GM21737 (cell line): Measurements from ENCODE around the gene CFAP65.

Experiments used
- ATAC-seq: cut with Tn5 transposase; IDR thresholded peaks from one replicate; pipeline ENCODE4 v1.9.1; 2021; ENCODE audit warnings: mild to moderate bottlenecking, moderate library complexity; ENCODE audit not compliant: unreplicated experiment

The CFAP65 gene

GRCh38 chr2:218993345-218994315, 47.7 kb downstream of the CFAP65 start, which contains the start of gene CRYBA2:
Gene CRYBA2 (minus strand): TSS chr2:218993422. CDS start chr2:218993176, 246 bp downstream.
- ATAC-seq: no peak

GRCh38 chr2:218992703-218993344, 48.5 kb downstream of the CFAP65 start:
- ATAC-seq: no peak

DNA sequence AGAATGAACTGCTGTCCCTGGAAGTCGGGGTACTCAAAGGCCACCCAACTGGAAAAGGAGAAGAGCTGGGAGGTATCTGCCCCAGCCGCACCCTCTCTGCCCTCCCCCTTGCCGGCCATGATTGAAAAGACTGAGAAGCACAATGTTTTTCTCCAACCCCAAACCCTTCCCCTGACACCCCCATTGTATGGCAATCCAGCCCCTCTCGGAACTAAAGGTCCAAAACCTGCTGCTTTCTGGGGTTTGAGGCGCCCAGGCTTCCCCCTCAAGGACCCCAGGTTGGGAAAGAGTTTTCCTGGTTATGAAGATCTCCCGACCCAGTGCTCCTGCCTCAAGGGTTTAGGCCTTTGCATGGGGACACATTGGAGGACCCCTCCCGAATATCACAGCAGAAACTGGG, 49.1 kb downstream of the CFAP65 start:
- ATAC-seq: no peak

DNA sequence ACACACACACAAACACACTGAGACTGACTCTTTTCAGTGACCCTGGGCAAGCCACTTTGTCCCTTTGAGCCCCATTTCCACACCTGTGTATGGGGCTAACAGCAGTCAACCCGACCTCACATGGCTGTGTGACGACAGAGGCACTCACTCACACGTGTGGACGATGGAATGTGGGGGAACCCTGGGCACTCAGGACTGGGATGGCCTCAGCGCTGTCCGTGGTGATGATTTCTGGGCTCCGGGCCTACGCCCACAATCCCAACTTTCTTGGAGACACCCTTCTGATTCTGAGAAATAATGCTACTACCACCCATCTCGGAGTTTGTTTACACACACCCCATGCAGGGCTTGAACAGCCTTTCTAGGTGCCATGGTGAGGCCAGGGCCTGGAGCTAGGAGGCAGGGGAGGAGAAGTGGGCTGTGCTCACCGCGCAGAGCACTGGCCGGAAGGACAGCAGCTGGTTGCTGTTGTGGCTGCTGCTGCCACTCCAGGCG, 49.6 kb downstream of the CFAP65 start:
- ATAC-seq: no peak

DNA sequence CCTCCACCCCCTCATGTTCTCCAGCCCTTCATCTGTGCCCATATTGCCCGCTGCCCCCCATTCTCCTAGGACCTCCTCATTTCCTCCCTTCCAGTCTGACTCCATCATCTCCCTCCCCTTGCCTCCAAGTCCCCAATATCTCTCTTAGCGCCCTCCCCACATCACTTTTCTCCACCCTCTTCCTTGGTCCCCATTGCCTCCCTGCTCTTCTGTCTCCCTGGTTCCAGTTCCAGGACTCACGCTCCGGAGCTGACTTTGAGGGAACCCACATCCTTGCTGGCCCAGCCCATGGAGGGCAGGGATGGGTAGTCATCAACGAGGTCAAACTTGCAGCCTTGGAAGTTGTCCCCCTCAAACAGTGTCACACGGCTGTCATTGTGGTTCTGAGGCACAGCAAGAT, 50.7 kb downstream of the CFAP65 start:
- no peak for ATAC-seq

DNA sequence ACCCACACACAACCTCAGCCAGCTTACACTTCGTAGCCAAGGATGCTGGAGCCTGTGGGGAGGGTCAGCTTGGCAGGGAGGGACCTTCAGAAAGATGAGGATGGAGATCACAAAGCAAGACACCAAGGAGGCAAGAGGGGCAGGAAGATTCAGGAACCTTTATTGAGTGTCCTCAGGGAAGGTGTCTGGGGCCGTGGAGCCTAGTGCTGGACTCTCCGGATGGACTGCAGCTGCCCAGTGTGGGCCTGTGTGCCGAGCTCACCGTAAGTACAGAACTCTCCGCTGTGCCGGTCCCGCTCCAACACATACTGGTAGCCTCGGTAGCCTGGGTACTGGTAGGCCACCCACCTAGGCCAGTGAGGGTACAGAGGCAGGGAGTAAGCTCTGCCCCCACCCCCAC, 51.3 kb downstream of the CFAP65 start:
- no peak for ATAC-seq

GRCh38 chr2:218988650-218989049, 52.7 kb downstream of the CFAP65 start:
- no peak for ATAC-seq

DNA sequence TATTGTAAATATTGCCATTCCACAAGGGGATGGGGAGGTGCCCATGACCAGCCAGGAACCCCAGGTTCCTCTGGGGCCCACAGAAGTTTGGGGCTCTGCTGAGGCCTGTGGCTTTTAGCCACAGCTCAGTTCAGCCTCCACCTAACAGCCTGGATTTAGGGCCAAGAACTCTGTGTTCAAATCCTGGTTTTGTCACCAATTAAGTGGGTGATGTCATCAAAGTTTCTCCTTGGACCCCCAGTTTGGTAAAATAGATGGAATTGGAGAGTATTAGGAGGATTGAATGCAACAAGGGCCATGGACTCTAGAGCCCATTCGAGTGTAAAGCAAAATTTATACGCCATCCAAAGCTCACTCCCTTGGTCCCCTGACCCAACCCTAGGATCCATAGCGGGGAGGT, 53.2 kb downstream of the CFAP65 start:
- no peak for ATAC-seq

DNA sequence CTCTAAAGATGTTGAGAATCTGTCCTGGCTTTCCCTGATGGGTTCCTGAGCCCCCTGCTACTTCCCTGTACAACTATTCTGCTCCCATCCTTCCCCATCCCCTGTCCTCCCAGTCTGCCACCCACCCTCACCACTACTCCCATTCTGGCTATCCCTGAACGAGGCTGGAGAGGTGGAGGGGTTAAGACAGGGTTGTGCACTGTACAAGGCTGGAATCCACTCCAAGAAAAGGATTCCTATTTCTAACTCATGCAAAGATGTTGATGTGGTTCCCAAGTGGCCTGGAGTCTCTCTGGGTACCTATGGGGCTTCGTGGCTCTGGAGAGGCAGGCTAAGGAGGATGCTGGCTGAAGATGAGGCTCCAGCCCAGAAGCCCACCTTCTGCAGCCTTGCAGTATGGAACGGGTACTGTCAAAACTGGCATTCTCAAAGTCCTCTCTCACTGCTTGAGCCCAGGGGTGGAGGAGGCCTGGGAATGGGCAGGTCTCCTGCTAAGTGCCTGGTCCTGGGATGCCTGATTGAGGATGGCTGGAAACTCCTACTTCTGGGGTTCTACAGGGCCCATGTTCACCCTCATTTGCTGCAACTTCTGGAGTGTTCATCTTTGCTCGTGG, 55.1 kb downstream of the CFAP65 start:
- ATAC-seq: no peak

- no peak for ATAC-seq
These were observed 55.8 kb downstream of the CFAP65 start for GRCh38 chr2:218985325-218986091.

GRCh38 chr2:218985021-218985324, 56.3 kb downstream of the CFAP65 start, which contains the start of gene FEV:
Gene FEV (minus strand): TSS chr2:218985184. CDS start chr2:218985075, 109 bp downstream.
- no peak for ATAC-seq

DNA sequence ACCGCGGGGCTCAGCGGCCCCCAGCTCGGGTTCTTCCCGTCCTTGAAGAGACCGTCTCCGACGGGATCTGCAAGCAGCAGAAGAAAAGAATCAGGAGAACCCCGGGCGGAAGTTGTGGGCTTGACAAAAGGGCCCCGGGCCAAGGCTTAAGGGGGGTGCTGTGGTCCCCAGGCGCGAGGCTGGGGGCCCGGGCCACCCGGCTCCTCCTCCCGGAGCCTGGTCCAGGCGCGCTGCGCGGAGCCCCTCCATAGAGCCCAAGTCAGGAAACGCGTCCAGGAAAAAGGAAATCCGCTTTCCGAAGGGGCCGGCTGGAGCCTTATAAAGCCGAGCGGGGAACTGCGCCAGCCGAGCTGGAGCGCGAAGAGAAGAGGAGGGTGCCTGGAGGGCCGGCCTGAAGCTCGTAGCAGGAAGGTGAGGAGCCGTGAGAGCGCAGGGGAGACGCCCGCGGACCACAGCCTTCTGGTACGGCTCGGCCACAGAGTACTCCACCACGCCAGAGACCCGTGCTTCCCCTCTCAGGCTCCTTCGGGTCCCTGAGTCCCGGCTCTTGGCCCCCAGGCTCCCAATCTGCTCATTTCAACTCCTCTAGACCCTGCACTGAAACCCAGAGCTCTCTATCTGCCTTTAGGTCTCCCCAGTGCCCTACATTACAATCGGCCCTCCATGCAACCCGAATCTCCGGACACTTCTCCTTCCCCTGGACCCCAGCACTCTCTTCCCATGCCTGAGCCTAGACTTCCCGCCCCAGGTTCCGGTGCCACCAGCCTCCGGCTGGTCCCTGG, 56.9 kb downstream of the CFAP65 start:
- no peak for ATAC-seq

GRCh38 chr2:218983934-218984238, 57.4 kb downstream of the CFAP65 start:
- no peak for ATAC-seq

DNA sequence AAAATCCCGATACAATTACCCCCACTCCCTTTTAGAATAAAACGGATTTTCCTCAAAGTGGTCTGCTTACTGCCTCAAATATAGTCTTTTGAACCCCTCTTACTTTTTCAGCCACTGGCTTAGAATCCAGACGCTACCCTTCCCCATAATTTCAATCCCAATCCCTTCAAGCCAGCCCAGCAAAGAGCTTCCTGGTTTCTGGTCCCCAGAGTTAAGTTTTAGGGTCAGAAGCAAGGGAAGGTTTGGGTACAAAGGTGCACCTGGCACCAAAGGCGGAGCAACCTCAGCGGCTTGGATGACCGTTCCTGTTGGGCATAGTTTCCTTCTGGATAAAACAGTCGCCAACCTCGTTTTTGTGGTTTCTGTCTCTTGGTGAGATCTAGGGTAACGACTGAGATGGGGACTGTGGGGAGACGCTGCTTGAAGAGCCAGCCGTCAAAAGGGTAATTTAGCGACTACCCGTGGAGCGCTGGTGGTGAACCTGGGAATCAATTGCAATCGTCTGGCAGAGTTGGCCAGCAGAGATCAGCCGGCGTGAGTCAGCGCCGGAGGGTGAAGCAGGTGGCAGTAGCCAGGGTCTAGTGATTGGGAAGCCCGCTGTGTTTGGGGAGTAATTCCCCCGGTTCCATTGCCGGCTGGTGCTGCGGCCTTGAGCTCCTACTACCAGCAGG, 57.9 kb downstream of the CFAP65 start:
- no peak for ATAC-seq

GRCh38 chr2:218982586-218983262, 58.6 kb downstream of the CFAP65 start:
- no peak for ATAC-seq

DNA sequence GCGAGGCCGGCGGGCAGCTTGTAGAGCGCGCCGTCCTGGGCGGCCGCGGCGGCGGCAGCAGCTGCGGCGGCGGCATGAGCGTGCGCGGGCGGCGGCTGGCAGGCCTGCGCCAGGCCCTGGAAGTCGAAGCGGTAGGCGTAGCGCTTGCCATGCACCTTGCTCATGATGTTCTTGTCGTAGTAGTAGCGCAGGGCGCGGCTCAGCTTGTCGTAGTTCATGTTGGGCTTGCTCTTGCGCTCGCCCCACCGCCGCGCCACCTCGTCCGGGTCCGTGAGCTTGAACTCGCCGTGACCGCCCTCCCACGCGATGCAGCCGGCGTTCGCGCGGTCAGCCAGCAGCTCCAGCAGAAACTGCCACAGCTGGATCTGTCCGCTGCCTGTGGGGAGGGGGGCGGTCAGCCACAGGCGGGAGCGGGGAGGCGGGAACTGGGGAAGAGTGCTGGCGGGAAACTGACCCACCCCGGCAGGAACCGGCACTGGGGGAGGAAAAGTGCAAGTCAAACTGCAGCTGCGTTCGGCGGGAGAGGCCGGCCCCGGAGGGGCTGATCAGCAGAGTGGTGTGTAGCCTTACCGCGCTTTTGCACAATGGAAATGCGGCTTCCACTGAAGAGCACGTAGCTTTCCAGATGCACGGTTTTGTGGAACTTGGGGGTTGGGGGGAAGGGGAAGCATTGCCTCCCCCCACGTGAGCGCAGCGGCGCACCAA, 59.3 kb downstream of the CFAP65 start:
- no peak for ATAC-seq

GRCh38 chr2:218981390-218981880, 59.9 kb downstream of the CFAP65 start:
- ATAC-seq: no peak

DNA sequence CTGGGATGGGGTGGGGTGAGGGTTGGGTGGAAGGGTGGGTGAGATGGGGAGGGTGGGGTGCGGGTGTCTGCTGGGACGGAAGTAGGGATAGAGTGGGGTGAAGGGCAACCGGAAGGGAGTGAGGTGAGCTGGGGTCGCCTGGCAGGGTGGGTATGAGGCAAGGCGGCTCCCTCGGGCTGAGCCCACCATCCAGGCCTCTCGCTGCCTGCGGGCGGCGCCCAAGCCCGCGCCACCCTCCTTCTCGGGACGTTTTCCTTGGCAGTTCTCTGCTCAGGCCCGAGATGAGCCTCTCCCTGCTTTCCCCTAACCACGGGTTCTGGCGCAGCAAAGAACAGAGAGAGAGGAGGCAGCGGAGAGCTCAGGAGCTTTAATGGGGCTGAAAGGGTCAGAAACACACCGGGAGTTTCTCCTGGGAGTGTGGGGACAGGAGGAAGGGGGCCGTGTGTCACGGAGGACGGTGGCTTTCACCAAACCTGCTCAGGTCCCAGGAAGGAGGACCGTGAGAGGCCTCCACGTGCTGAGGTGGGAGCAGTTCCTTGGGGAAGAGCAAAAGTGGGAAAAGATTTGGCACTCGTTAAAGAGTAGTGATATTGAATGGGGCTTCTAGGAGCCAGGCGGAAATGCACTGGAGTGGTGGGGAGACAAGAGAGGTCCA, 60.5 kb downstream of the CFAP65 start:
- ATAC-seq: no peak
